Psoas muscle (tissue), 8 donors: ENCODE results near the gene CAMK1D. TPM values are rescaled to one million over a fixed set of nuclear protein-coding genes. Genes with fewer than 3 reads are reported as not detected.

ENCODE experiments used
- ATAC-seq, 4 donors: fragments of 200-7000 bp; cut with Tn5 transposase; one replicate each; pipeline ENCODE4 v1.9.1; 2020; ENCODE audit warnings: moderate library complexity in 3 of 4, mild to moderate bottlenecking in 2 of 4
- DNase-seq, 2 donors: peaks; one replicate each; pipeline ENCODE4 v3.0.0-alpha.2; 2020
- H3K27ac ChIP-seq: fragments of 200-600 bp; one replicate; pipeline ENCODE4 v1.8.0; 2022
- H3K27me3 ChIP-seq, 3 donors: fragments of 200-600 bp in 1 of 3; one replicate each; pipeline versions ENCODE4 v1.6.1 to v1.8.0; 2013 to 2022; ENCODE audit warnings: low read length in 2 of 3, mild to moderate bottlenecking in 2 of 3, moderate library complexity in 1 of 3; ENCODE audit not compliant: insufficient read depth in 3 of 3
- H3K36me3 ChIP-seq, 2 donors: fragments of 200-600 bp in 1 of 2; one replicate each; pipeline versions ENCODE4 v1.6.1 to v1.8.0; 2013 to 2022; ENCODE audit warnings: low read depth in 1 of 2, mild to moderate bottlenecking in 1 of 2, moderate library complexity in 1 of 2; ENCODE audit not compliant: insufficient read depth in 1 of 2
- H3K4me1 ChIP-seq: fragments of 200-600 bp; one replicate; pipeline ENCODE4 v1.8.0; 2022
- H3K4me3 ChIP-seq: fragments of 200-600 bp; one replicate; pipeline ENCODE4 v1.8.0; 2022; ENCODE audit warnings: mild to moderate bottlenecking
- H3K9me3 ChIP-seq: fragments of 200-600 bp; one replicate; pipeline ENCODE4 v1.8.0; 2022
- WGBS, 3 donors: extraction: QIAGEN DNeasy Blood & Tissue Kit; methylation state at CpG; one replicate each; pipeline versions ENCODE4 v1.1.6 to v1.1.7; 2013; 5-methylcytosine and 5-hydroxymethylcytosine counted together
- intact Hi-C, 2 donors: fragments of 100-400 bp; cut with DNase I; formaldehyde crosslinking; loops; one replicate each; pipeline versions ENCODE4 v1.11.0 to v1.14.2; 2022
- polyA plus RNA-seq, 3 donors: library from polyadenylated mRNA; stranded (reverse); fragments of 200-250 nt; gene quantifications; one replicate each; pipeline ENCODE4 v1.2.3, GENCODE V29; 2013
- total RNA-seq, 4 donors: library from RNA; stranded (reverse); fragmentation: NEBNext Ultra II Directional in 2 of 4; extraction: Animal tissue kit (Norgen Biotek cat#: 25700) in 2 of 4; gene quantifications; one replicate each; pipeline versions ENCODE4 v1.2.1 to v1.2.4, GENCODE V29; 2021 to 2023
- TF ChIP-seq, protein P1 (sequence below): fragments of 200-600 bp; IDR thresholded peaks from one replicate; pipeline ENCODE4 v1.8.0; 2022; ENCODE audit warnings: antibody characterized with exemption
- donor health status: healthy with polysubstance abuse.
- donor health status: DM: no; HTN: no; CAD: no; lungs with moderate emphysema.
- donor health status: Bipolar disorder and iron deficiency.
- donor health status: healthy.
- donor health status: DM: yes; HTN: yes; CAD: no.
- donor health status: DM: no; HTN: no; CAD: no.
- donor health status: DM: no; HTN: no; CAD: no.
- donor health status: DM: yes; HTN: yes; CAD: no.

CAMK1D gene
- total and polyA plus RNA-seq, 7 donors = 0.39 to 1.8 (median 0.53) TPM

DNA sequence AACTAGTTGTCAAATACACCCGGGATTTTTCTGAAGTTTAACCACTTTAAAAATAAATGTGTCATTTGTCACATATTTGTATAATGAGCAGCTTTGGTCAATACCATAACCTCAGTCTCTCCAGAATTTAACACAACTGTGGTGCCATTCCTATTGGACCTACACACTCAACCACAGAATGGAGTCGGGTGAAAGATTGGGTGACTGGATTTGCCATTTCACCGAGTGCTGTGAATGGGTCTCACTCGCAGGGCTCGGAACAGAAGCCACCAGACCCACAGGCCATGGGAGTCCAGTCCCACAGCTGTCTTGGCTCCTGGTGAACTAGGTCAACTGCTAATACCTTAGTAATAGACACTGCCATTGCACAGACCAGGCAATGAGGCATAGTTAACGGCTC is 353.8 kb downstream of the CAMK1D start:
- intact Hi-C loops = no loop called here
- Histone ChIP-seq H3K4me1 (no peaks in the 10 kb centered on the region), H3K9me3 (no peaks in the 10 kb centered on the region), H3K4me3 (no peak overlapping the region), H3K27ac (no peak overlapping the region), H3K36me3 (no peaks in the 10 kb centered on the region), H3K27me3 (no peaks in the 10 kb centered on the region)
- ATAC-seq (no peak), DNase-seq (no peak)
- 88 to 94% (median 93%) methylated on average over 6 of the region's 6 CpGs for WGBS, 3 donors
- TF ChIP-seq, protein P1, sequence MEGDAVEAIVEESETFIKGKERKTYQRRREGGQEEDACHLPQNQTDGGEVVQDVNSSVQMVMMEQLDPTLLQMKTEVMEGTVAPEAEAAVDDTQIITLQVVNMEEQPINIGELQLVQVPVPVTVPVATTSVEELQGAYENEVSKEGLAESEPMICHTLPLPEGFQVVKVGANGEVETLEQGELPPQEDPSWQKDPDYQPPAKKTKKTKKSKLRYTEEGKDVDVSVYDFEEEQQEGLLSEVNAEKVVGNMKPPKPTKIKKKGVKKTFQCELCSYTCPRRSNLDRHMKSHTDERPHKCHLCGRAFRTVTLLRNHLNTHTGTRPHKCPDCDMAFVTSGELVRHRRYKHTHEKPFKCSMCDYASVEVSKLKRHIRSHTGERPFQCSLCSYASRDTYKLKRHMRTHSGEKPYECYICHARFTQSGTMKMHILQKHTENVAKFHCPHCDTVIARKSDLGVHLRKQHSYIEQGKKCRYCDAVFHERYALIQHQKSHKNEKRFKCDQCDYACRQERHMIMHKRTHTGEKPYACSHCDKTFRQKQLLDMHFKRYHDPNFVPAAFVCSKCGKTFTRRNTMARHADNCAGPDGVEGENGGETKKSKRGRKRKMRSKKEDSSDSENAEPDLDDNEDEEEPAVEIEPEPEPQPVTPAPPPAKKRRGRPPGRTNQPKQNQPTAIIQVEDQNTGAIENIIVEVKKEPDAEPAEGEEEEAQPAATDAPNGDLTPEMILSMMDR = no peak

DNA sequence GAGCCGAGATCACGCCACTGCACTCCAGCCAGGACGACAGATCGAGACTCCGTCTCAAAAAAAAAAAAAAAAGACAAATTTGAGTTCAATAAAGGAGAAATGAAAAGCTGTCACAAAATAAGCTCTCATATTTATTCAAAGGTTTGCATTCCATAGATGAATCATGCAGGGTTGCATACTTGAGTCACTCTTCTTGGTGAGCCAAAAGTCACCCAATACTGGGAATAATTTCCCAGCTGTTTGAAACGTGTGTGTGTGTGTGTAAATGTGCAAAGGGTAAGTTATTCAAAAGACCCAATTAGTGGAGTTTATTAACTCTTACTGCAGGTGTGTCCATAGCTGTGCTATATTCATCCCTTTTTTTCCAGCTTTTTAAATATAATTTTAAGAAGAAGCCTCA is 354.5 kb downstream of the CAMK1D start:
- H3K27ac ChIP-seq = no peak overlapping the region
- no peaks in the 10 kb centered on the region for H3K36me3 ChIP-seq
- H3K9me3 ChIP-seq = no peaks in the 10 kb centered on the region
- no peaks in the 10 kb centered on the region for H3K4me1 ChIP-seq
- no peaks in the 10 kb centered on the region for H3K27me3 ChIP-seq
- WGBS, 3 donors = 65 to 72% (median 67%) methylated on average over 6 of the region's 6 CpGs
- no peak for ATAC-seq
- no peak overlapping the region for H3K4me3 ChIP-seq
- intact Hi-C loops = no loop called here
- TF ChIP-seq, protein P1 = no peak
- DNase-seq = no peak

DNA sequence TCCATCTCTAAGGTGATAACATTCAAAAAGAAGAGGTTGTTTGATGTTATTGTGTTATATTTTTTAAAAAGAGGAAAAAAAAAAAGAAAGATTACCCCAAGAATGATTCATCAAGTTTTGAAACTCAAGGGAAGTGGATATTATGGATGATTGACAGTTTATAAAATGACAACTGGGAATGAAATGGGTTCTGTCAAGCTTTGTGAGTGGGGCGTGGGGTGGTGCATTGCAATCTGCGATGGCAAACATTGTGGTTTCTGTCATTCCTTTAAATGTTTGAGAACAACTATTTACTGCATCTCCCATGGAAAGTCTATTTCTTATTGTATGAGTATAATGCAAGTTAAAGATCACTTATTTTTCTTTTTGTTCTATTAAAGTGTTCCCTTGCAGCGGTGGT is 355.1 kb downstream of the CAMK1D start:
- Histone ChIP-seq H3K4me1 (no peaks in the 10 kb centered on the region), H3K36me3 (no peaks in the 10 kb centered on the region), H3K9me3 (no peaks in the 10 kb centered on the region), H3K27me3 (no peaks in the 10 kb centered on the region), H3K27ac (no peak overlapping the region), H3K4me3 (no peak overlapping the region)
- intact Hi-C loops = no loop called here
- 95 to 97% (median 96%) methylated on average over 3 of the region's 3 CpGs for WGBS, 3 donors
- TF ChIP-seq, protein P1 = no peak
- ATAC-seq (no peak), DNase-seq (no peak)

DNA sequence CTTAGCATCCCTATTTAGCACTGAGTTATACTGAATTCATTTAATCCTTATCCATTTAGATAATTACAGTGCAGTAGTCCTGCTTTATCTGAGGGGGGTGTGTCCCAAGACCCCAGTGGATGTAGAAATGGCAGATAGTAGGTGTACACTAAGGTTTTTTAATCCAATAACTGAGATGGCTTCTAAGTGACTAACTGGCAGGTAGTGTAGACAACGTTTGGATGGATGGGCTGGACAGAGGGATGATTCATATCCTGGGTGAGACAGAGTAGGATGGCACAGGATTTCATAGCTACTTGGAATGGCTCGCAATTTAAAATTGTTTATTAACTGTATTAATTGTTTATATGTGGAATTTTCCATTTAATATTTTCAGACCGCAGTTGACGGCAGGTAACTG is 356.6 kb downstream of the CAMK1D start:
- WGBS, 3 donors = 85 to 93% (median 85%) methylated on average over 4 of the region's 4 CpGs
- DNase-seq = no peak

More for the DNA sequence above, 356.6 kb downstream of the CAMK1D start:
- no peak overlapping the region for H3K27ac ChIP-seq
- TF ChIP-seq, protein P1 = no peak
- H3K4me1 ChIP-seq = no peaks in the 10 kb centered on the region
- no peaks in the 10 kb centered on the region for H3K36me3 ChIP-seq
- H3K4me3 ChIP-seq = no peak overlapping the region
- no peaks in the 10 kb centered on the region for H3K9me3 ChIP-seq
- intact Hi-C loops = loop anchor here in 1 of 2 donors (5.0 kb wide), 1 partner anchor 444 kb away; no protein-coding TSS in a partner anchor
- no peak for ATAC-seq
- H3K27me3 ChIP-seq = no peaks in the 10 kb centered on the region
